Activated gamma-delta T cell (primary cell): ENCODE results near the gene MBOAT1.
"Not testable (repeated sequence)": the region's sequence is repeated elsewhere in the genome, so short reads cannot be mapped to it uniquely, and the experiment has no call there.

Source experiments
- DNase-seq: peaks from one replicate; lab custom pipeline; 2025; lab: John Stamatoyannopoulos, UW

Gene MBOAT1

DNA sequence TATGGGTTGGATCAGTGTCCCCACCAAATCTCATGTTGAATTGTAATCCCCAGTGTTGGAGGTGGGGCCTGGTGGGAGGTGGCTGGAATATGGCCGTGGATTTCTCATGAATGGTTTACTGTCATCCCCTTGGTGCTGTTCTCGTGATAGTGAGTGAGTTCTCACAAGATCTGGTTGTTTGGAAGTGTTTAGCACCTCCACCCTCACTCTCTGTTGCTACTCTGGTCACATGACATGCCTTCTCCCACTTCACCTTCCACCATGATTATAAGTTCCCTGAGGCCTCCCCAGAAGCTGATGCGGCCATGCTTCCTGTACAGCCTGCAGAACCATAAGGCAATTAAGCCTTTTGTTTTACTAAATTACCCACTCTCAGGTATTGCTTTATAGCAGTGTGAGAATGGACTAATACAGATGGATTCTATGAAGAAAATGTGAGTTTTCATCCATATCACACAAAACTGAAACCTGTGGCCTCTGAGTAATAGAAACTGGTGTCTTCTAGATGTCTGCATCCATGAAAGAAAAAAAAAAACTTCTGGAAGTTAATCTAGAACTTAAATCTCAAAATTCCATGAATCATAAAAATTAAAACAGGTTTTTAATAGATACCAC lies 39.3 kb downstream of the MBOAT1 start:
- no peak for DNase-seq

DNA sequence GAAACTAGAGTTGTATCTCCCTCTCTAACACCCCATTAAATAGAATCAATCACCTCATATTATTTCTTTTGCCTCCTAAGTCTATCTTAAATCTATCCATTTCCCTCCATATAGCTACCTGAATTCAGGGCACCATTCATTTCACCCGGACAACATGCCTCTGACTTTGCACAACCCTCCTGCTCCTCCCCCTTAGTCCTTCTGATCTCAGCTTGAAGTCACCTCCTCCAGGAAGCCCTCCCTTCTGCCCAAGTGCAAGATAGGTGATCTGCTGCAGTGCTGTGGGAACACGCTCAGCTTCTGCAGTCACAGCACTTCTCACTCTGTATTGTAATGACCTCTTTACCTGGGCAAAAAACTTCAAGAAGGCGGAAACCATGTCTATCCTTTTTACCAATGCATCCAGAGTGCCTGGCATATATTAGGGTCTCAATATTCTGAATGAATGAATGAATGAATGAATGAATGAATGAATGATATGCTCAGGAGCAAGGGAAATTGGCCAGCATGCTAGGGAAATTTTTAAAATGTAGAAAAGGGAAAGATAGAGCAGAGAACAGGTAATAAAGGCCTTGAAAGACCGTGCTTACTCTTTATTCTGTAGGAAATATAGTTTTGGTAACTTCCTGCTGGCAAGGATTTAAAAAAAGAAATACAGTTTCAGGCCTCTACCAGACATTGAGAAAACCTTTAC lies 41.7 kb downstream of the MBOAT1 start:
- no peak for DNase-seq

DNA sequence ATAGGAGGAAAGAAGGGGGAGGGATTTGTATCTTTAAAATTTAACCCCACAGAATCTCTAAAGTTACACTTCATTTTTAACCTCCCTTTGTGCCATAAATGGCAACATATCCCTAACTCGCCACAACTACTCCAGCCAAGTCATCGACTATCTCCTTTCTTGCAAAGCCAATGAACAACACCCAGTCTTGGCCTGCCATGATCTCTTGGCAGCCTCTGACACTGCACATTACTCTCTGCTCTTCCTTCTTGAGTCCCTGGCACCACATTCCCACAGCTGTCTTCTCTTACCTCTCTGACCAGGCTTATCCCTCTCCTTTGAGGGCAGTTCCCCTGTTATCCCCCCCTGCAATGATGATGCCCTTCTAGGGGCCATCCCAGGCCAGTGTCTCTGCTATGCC lies 42.5 kb downstream of the MBOAT1 start:
- DNase-seq, result no peak

DNA sequence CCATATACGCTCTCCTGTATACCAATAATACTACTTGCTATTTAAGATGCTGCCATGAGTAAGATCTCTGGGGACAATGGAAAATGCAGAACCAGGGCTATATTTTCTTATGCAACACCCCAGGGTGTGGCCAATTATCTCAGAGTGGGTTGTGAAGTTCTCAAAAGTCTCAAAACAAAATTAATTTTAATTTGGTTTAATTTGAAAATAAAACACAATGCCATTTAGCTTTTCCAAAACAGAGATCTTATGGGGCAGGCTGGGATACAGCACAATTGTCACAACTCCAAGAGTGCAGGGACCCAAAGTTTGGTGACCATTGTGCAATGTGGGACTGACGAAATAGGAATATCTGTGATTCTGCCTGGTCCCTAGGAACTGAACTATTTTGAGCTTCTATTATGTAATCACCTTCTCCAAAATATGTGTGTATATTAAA lies 43.1 kb downstream of the MBOAT1 start:
- no peak for DNase-seq

DNA sequence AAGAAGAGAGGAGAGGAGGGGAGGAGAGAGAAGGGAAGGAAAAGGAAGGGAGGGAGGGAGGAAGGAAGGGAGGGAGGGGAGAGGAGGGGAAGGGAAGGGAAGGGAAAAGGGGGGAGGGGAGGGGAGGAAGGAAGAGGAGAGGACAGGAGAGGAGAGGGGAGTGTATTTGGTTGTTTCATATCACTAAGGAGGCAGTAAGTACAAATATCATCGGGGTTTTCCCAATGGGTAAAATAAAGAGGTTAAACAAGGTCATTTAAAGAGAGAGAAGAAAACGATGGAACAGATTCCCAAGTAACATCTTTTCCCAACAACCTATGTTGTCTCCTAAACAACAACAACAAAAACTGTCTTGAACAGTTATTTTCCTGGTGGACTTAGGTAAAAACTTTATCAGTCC lies 43.6 kb downstream of the MBOAT1 start:
- no peak for DNase-seq

DNA sequence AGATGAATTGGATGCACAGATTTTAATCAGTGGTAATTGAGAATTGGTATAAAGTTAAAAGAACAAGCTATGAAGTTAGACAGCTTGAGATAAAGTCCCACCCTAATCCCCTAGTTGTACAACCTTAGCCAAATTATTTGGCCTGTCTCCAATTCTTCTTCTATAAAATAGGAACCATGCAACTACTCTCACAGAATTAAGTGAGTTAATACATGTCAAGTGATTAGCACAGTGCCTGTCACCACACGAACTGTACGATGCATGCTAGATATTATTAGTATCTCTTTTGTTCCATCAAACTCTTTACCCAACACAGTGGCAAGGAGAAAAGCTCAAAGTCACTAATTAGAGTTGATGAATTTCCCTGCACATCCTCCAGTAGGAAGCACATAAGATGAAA lies 44.7 kb downstream of the MBOAT1 start:
- DNase-seq, result no peak

DNA sequence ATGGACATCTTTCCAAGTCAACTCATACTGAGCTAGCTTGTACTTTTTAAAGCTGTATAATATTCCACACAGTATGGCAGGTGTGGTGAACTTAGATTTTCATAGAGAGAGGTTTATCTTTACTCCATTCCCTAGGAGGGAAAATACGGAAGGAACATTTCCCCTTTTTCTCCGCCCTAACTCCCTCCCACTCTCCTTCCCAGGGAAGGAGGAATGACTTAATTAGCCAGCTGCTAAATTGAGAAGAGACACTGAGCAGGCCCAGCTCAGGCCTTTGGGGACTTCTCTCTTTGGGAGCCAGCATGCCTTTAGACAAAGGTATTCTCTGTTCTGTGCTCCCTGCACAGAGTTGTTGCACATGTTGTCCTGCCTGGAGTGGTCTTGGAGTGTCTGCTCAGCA lies 46.1 kb downstream of the MBOAT1 start:
- DNase-seq, result no peak

DNA sequence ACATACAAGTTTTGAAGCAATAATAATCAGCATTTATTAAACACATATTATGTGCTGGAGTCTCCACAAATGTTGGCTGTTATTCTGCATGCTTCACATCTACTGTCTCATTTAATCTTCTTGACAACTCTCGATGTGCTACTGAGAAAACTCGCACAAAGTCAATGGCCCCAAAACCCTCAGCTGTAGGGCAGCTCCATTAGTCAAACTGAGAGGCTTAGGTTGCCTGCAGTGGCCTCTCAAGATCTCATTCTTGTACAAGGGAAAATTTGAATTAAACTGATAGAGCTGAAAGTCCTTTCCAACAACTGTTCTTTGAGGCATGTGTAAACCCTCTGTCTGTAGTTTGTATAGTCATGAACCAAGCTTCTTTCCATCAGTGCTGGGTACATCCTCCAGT lies 49.8 kb downstream of the MBOAT1 start:
- DNase-seq, result no peak

DNA sequence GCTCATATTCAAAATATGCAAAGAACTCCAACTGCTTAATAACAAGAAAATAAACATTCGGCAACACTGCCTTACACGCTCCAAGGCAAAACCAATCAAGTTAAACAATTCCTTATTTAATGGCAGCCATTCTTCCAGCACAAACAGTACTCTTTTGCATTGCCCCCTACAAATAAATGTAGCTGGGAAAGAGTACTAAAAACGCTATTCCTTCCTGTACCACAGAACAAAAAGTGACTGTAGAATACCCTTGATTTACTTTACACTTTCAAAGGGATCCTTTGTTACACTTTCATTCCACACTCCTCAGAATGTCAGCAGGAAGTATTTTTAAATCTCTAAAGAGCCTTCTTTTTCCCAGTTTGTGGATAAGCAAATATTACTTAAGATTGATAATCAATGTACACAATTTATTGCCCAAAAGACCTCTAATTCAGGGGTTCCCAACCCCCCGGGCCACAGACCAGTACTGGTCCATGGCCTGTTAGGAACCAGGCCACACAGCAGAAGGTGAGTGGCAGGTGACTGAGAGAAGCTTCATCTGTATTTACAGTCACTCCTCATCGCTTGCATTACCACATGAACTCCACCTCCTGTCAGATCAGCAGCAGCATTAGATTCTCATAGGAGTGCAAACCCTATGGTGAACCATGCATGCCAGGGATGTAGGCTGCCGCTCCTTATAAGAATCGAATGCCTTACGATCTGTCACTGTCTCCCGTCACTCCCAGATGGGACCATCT lies 51.6 kb downstream of the MBOAT1 start:
- DNase-seq, result no peak

DNA sequence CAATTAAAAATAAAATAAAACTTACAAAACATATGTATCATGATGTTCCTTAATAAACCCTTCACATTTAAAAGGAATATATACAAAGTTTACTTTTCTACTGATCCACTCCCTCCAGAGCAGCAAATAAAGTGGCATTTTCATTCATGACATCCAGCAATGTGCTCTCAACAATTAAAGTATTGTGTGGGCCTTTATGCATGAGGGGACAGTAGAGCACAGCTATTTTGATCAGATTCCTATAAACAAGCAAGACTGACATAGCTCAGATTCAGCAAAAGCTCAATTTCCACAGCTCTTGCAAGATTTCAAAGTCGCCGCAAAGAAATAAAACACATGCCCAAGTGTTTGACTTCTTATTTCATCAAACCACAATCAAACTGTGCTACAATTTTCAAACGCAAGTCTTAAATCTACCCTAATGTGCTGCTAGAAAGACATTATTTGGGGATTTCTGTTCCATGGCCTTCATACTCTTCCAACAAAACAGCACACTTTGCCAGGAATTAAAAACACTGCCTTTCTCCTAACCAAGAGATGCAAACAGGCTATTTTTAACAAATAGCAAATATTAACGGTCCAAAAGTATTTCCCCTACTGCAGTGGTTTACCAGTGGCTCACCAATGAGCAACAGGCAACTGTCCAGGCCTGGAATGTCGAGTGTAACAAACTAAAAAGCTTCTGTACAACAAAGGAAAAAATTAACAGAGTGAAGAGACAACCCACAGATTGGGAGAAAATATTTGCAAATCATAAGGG lies 52.3 kb downstream of the MBOAT1 start:
- no peak for DNase-seq

DNA sequence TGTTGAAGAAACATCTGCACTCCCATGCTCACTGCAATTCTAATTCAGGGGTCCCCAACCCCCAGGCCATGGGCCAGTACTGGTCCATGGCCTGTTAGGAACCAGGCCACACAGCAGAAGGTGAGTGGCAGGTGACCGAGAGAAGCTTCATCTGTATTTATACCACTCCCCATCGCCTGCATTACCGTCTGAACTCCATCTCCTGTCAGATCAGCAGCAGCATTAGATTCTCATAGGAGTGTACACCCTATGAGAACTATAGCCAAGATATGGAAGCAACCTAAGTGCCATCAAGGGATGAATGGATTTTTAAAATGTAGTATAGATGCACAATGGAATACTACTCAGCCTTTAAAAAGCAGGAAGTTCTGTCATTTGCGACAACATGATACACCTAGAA lies 53.2 kb downstream of the MBOAT1 start:
- no peak for DNase-seq

DNA sequence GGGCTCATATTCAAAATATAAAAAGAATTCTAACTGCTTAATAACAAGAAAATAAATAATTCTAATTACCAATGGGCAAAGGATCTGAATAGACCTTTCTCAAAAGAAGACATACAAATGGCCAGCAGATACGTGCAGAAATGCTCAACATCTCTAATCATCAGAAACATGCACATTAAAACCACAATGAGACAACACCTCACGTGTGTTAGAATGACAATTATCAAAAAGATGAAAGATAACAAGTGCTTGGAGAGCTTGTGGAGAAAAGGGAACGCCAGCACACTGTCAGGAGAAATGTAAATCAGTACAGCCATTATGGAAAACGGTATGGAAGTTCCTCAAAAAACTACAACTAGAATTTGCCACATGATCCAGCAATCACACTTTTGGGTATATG lies 53.6 kb downstream of the MBOAT1 start:
- no peak for DNase-seq

DNA sequence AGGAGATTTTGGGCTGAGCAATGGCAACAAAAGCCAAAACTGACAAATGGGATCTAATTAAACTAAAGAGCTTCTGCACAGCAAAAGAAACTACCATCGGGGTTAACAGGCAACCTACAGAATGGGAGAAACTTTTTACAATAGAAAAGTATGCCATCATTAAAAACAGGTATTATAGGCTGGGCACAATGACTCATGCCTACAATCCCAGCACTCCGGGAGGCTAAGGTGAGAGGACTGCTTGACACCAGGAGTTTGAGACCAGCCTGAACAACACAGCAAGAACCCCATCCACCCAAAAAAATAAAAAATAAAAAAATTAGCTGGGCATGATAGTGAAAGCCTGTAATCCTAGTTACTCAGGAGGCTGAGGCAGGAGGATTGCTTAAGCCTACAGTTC lies 55.4 kb downstream of the MBOAT1 start:
- DNase-seq, result no peak

DNA sequence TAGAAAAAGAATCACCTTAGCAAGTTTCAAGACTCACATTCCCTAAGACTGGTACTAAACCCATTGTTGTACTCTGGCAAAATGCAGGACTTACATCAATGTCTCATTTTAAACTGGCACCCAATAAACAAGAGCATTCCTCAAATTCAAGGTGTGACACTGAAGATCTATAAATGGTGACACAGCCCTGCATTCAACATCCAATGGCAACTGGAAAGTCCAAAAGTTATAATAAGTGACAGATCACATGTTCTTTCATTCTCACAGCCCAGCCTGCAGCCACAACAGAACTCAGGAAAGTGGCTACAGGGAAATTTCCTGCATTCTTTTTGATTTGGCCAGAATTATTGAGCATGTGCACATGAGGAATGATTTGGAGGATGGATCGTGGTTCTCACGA lies 57.5 kb downstream of the MBOAT1 start:
- DNase-seq, result no peak

DNA sequence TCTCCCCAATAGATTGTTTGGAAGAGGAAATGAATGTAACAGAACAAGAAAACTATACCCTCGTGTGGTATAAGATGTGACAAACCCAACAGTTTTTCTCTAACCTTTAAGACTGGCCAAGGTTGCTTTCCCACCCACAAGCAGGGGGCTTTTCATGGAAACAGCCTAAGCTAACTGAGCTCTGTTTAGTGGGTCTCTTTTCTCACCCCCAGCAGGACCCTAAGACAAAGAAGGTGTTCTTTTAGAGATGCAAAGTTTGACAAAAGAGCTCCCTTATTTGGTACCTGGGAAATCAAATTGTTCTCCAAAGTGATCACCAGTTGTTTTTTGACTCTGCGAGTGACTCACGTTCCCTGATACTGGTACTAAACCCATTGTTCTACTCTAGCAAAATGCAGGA lies 59.1 kb downstream of the MBOAT1 start:
- DNase-seq, result no peak

DNA sequence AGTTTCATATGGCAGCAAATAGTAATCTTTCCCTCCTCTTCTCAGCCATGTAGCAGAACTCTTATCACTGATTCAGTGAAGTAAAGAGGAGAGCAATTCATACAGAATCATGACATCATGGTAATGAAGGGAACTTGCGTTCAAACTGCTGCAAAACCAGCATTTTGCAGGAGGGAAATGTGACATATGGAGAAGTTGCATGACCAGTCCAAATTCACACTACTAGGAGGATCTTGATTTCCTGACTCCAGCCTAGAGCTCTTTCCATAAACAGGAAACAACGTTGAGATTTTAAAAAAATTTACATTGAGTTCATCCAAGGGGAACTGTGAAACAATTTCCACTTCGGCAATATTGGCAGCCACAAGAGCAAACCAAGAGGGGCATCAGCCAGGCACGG lies 63.8 kb downstream of the MBOAT1 start:
- no peak for DNase-seq

DNA sequence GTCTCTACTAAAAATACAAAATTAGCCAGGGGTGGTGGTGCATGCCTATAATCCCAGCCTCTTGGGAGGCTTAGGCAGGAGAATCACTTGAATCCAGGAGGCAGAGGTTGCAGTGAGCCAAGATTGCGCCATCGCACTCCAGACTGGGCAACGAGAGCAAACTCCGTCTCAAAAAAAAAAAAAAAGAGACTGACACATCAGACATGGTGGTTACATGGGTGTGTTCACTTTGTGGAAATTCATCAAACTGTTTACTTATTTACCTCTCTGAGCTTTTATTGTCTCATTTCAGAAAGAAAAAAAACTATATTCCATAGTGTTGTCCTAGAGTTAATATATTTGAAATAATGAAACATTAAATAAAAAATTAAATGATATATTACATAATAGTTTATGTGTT lies 64.8 kb downstream of the MBOAT1 start:
- DNase-seq, result no peak

DNA sequence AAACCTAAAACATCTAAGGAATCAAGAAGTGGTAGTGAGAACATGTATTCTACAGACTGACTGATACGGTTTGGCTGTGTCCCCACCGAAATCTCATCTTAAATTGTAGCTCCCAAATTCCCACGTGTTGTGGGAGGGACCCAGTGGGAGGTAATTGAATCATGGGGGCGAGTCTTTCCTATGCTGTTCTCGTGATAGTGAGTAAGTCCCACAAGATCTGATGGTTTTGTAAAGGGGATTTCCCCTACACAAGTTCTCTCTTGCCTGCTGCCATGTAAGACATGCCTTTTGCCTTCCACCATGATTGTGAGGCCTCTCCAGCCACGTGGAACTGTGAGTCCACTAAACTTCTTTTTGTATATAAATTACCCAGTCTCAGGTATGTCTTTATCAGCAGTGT lies 65.4 kb downstream of the MBOAT1 start:
- DNase-seq, result not testable (repeated sequence)

DNA sequence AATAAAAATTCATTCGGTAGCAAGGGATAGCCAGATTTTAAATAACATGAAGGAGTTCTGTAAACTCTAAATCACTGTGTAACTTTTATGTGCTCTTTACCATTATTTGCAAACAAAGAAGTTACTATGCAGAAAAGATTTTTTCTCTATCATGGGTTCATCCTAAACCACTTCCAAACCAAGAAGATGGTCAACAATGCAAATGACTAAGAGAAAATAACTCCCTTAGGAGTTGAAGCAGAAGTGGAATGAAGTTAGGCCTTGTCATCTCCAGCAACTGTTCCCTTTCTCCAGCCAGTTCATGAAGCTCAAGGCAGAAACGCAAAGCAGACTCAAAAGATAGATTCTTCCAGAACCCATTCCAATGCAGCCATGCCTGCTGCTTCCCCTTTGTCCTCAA lies 66.0 kb downstream of the MBOAT1 start:
- no peak for DNase-seq

DNA sequence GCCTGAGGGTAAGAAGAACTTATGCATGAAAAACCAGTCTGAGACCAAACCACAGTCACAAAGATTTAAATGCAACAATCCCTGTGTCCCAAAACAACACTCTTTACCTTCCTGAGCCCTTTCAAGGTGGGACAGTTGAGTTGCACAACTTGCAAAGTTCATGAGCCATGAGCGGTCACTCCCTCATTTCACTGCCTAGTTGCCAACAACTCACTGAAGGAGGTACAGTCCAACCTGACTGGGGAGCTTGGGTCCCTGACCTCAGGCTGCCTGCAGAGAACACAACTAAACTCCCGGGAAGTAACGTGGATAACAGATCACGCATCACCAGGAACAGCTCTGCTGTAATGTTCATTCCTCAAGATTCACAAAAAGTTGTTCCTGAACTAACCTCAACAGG lies 69.4 kb downstream of the MBOAT1 start:
- no peak for DNase-seq

DNA sequence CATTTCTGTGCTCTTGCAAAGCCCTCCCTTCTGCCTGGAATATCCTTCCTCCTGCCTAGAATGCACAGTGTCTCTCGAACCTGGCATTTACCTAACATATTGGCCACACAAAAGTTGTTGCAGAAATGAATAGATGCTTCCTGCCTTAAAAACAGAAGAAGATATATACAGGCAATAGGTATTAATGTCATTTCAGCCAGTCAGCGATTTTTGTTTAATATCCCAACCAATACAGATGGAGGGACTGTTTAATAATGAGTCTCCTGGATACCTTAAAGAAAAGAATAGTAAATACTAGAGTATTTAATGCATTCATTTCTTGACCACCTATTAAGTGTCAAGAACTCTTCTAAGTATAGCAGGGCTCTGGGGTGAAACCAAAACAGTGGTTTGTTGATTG lies 70.3 kb downstream of the MBOAT1 start:
- no peak for DNase-seq

DNA sequence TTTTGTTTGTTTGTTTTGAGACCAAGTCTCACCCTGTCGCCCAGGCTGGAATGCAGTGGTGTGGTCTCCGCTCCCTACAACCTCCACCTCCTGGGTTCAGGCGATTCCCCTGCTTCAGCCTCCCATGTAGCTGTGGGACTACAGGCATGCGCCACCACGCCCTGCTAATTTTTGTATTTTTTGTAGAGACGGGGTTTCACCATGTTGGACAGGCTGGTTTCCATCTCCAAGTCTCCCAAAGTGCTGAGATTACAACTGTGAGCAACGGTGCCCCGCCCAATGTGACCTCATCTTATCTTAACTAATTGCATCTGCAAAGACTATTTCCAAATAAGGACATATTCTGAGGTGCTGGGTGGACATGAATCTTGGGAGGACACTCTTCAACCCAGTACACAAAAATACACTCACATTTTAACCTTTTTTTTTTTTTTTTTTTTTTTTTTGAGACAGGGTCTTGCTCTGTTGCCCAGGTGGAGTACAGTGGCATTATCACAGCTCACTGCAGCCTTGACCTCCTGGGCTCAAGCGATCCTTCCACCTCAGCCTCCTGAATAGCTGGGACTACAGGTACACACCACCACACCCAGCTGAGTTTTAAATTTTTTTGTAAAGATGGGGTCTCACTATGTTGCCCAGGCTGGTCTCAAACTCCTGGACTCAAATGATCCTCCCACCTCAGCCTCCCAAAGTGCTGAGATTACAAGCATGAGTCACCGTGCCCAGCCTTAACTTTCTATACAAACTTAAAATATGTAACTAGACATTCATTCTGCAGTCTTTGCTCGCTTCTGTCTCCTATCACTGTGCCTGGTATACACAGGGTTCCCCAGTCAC lies 72.9 kb downstream of the MBOAT1 start:
- DNase-seq, result not testable (repeated sequence)
